Measurements from ENCODE around the gene ATP6V0D1. TPM values are rescaled to one million over a fixed set of nuclear protein-coding genes. Genes with fewer than 3 reads are reported as not detected.
A peak's percentile ranks its signal among the peaks of the same experiment; 100 is the strongest.

ATP6V0D1 gene
- total RNA-seq, 1 donor from 2014 or later: 73.5 TPM

DNA sequence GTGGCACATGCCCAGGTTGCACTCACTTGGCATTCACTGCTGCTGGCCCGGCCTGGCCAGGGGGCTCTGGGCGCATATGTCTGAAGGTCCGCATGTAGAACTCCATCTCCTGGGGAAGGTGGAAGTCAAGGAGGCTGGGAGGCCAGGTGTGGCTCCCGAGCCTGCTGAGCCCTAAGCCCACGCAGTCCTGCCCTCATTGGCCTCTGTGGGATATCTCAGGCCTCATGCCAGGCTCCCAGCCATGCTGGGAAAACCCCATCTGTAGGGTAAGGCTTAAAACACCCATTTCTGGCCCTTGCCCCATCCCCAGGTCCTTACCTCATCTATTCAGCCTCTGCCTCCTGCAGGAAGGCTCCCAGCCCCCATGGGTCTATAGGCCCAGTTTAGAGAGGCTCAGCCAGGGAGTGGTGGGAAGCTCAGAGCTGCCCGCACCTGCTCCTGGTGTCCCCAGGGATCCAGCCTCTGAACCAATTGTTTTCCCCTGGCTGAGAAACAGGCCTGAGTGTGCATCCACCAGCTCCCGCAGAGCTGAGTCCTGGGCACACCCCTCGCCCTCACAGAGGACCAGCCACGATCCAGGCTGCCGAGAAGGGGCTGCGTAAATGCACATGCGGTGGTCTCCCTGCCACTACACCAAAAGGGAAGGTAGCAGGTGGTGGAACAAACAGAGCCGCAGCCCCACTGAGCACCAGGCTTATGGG, 85.3 kb downstream of the ATP6V0D1 start:
- Mint-ChIP-seq H3K4me3 (peak overlapping the region; percentile 28), H3K27me3 (peaks cover 18% of the 10 kb centered on the region), H3K27ac (peak overlapping the region; percentile 70), H3K9me3 (no peaks in the 10 kb centered on the region), H3K36me3 (no peaks in the 10 kb centered on the region), H3K4me1 (ENCODE audit: unreplicated experiment) (peaks cover 9% of the 10 kb centered on the region)
- TF ChIP-seq, protein P1, sequence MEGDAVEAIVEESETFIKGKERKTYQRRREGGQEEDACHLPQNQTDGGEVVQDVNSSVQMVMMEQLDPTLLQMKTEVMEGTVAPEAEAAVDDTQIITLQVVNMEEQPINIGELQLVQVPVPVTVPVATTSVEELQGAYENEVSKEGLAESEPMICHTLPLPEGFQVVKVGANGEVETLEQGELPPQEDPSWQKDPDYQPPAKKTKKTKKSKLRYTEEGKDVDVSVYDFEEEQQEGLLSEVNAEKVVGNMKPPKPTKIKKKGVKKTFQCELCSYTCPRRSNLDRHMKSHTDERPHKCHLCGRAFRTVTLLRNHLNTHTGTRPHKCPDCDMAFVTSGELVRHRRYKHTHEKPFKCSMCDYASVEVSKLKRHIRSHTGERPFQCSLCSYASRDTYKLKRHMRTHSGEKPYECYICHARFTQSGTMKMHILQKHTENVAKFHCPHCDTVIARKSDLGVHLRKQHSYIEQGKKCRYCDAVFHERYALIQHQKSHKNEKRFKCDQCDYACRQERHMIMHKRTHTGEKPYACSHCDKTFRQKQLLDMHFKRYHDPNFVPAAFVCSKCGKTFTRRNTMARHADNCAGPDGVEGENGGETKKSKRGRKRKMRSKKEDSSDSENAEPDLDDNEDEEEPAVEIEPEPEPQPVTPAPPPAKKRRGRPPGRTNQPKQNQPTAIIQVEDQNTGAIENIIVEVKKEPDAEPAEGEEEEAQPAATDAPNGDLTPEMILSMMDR (conservative IDR thresholded peaks at IDR 0.05): no peak
- DNase-seq (ENCODE audit: extremely low spot score, unreplicated experiment): no peak

DNA sequence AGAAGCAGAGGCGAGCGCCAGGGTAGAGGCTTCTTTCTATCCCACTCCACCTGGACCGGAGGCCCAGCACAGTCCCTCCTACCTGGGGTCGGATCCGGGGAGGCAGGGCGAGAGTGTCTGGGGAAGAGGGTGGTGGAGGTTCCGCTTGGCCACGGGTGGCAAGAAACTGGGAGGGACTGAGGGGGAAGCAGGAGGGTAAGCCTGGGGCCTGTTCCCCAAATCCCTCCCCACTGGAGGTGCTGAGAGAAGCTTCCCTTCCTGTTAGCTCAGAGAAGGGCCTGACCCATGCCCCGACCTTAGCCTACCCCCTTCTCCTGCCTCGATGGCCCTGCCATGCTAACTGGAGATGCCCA, 85.9 kb downstream of the ATP6V0D1 start:
- H3K9me3 Mint-ChIP-seq: no peaks in the 10 kb centered on the region
- H3K4me3 Mint-ChIP-seq: no peak overlapping the region
- no peak overlapping the region for H3K27ac Mint-ChIP-seq
- peaks cover 18% of the 10 kb centered on the region for H3K27me3 Mint-ChIP-seq
- TF ChIP-seq, protein P1 (conservative IDR thresholded peaks at IDR 0.05): no peak
- no peaks in the 10 kb centered on the region for H3K36me3 Mint-ChIP-seq
- H3K4me1 Mint-ChIP-seq (ENCODE audit: unreplicated experiment): peaks cover 9% of the 10 kb centered on the region
- no peak for DNase-seq (ENCODE audit: extremely low spot score, unreplicated experiment)

DNA sequence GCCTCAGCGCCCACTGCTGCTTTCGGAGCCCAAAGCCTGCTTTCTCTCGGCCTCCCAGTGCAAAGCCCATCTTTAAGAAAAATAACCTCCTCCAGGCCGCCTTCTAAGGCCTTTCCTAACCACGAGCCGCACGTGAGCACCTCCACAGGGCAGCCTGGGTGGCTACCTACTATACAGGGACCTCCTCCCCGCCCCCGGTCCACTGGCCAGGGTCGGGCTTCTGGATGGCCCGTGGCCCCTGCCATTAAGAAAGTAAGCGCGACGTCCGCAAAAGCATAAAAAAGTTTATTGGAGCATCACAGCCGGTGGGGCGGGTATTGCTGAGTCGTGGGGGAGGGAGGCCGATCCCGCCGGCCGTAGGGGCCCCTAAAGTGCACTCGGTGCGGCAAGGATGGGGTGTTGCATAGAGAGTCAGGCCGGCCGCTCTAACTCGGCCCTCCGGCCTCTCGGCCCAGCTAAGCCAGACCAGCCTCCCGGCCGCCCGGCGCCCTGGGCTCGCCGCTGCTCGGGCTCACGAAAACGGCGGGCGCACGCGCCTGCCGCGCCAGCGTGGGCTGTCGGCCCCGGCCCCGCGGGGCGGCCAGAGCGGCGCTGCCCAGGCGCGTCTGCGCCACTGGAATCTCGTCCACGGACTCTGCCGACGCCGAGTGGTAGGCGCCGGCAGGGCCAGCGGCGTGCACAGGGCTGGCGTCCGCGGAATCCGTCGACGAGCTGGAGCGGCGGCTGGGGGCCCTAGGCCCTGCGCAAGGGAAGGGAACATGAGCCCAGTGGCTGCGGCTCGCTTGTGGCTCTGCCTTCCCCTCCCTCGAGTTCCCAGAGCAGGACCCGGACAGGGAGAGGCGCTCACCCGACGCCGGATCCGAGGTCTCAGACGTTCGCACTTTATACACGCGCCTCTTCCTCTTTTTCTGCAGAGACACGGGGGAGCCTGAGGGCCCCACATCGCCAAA, 86.5 kb downstream of the ATP6V0D1 start:
- Mint-ChIP-seq H3K27ac (peak overlapping the region; percentile 34), H3K4me1 (ENCODE audit: unreplicated experiment) (peaks cover 13% of the 10 kb centered on the region), H3K4me3 (peak overlapping the region; percentile 82), H3K36me3 (no peaks in the 10 kb centered on the region), H3K27me3 (peaks cover 18% of the 10 kb centered on the region), H3K9me3 (no peaks in the 10 kb centered on the region)
- no peak for DNase-seq (ENCODE audit: extremely low spot score, unreplicated experiment)
- TF ChIP-seq, protein P1 (conservative IDR thresholded peaks at IDR 0.05): no peak

DNA sequence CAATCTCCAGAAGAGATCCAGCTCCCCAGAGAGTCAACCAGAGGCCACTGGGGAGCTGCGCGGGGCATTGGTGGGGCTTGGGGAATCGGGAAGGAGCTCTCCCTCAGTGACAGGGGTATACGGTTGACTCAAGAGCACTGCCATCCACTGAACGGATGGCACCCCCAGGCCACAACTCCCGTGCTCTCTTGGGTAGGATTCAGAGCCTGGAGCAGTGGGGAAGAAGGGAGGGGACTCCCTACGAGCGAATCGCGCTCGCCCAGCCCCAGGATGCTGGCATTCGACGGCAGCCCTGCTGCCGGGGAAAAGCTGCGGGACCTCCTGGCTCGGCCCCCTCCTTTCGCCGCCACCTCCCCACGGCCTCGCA, 87.2 kb downstream of the ATP6V0D1 start:
- Mint-ChIP-seq H3K27me3 (peaks cover 18% of the 10 kb centered on the region), H3K4me1 (ENCODE audit: unreplicated experiment) (peaks cover 14% of the 10 kb centered on the region), H3K4me3 (peak overlapping the region; percentile 82), H3K27ac (peak overlapping the region; percentile 34), H3K36me3 (no peaks in the 10 kb centered on the region), H3K9me3 (no peaks in the 10 kb centered on the region)
- TF ChIP-seq, protein P1 (conservative IDR thresholded peaks at IDR 0.05): no peak
- no peak for DNase-seq (ENCODE audit: extremely low spot score, unreplicated experiment)

DNA sequence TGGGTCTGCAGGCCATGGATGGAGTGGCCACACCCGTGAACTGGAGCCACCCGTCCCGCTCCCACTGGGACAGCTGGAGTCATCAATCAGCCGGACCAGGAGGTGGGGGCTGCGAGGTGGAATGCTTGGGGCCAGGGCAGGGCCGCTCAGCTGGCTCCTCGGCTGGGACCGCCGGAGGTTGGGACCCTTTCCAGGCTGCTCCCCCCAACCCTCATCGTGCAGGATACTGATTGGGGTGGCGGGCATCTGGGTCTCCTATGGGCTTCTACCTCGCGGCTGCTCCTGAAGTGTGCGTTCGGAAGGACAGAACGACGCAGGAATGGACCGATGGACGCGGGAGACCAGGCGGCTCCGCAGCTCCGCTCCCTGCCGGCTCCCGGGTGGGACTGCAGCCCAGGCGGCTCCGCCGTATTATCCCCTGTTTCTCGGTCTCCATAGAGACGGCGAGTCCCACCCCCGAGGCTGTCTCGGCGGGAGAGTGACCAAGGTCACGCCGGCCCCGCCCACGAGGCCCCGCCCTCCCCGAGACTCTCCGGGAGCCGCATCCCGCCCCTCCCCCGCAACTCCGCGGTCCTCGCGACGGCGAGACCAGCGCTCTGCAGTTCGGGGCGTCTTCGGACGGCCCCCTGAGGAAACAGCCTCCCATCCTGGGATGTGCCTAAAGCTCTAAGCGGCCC, 87.7 kb downstream of the ATP6V0D1 start, which contains the start of gene TPPP3:
TPPP3 (minus strand) TSS at position 388 of the 677 bp plus-strand sequence. CDS start 2,387 bp downstream, outside the sequence.
- Mint-ChIP-seq H3K9me3 (no peaks in the 10 kb centered on the region), H3K36me3 (no peaks in the 10 kb centered on the region), H3K27me3 (peaks cover 18% of the 10 kb centered on the region), H3K4me1 (ENCODE audit: unreplicated experiment) (peaks cover 19% of the 10 kb centered on the region), H3K27ac (peak within 1 kb of the TSS; percentile 76), H3K4me3 (peak within 1 kb of the TSS; percentile 82)
- TF ChIP-seq, protein P1 (conservative IDR thresholded peaks at IDR 0.05): peak; percentile 81
- DNase-seq (ENCODE audit: extremely low spot score, unreplicated experiment): peak; percentile 86

Measured in type B pancreatic cell (in vitro differentiated cells).